Vagina (tissue), 2 donors: ENCODE data around the gene CYP2D6.
"Not testable (repeated sequence)": the region's sequence is repeated elsewhere in the genome, so short reads cannot be mapped to it uniquely, and the experiment has no call there.

Experiments used
- CTCF ChIP-seq, 3 experiments: fragments of 450-650 bp in 2 of 3; fragments of 200-600 bp in 1 of 3; sonication (generic) in 1 of 3; IDR thresholded peaks; one replicate each; pipeline ENCODE4 v1.5.1; 2017 to 2019; ENCODE audit warnings: antibody characterized with exemption in 3 of 3, mild to moderate bottlenecking in 2 of 3, moderate library complexity in 2 of 3
- POLR2A ChIP-seq, 2 donors: fragments of 450-650 bp; IDR thresholded peaks; one replicate each; pipeline ENCODE4 v1.6.1; 2017; ENCODE audit warnings: antibody characterized with exemption in 2 of 2, mild to moderate bottlenecking in 2 of 2, moderate library complexity in 2 of 2

DNA sequence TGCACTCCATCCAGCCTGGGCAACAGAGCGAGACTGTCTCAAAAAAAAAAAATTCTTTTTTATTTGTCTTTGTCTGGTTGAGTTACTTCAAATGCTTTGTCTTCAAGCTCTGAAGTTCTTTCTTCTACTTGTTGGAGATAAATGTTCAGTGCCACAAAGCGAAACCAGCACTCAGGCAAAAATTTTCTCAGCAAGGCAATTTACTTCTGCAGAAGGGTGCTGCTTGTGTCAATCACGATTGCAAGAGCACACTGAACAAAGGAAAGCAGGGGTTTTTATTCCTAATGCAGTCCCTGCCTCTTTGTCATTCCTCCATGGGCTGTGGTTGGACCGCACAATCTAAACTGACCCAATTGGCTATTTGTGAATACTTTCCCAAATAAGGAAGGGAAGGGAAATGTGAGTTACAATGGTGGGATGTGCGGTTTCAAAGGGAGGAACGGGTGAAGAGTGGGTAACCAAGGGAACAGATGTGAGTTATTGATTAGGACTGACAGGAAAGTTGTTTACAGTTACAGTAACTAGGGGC is 26.2 kb downstream of the CYP2D6 start:
- not testable (repeated sequence) for TF ChIP-seq CTCF, POLR2A (IDR thresholded peaks at IDR 0.05)
